CD14-positive monocyte (primary cell): ENCODE measurements around the gene KCNK3. TPM values are rescaled to one million over a fixed set of nuclear protein-coding genes. Genes with fewer than 3 reads are reported as not detected.

Experiments
- DNase-seq, 3 donors: peaks; one replicate each; pipeline ENCODE4 v3.0.0-alpha.2; 2011 to 2022
- H2AFZ ChIP-seq: 2 replicates; pipeline ENCODE4 v1.6.0; 2012; ENCODE audit warnings: mild to moderate bottlenecking, low read depth, low read length, inconsistent platforms; ENCODE audit not compliant: insufficient read depth, poor library complexity, severe bottlenecking
- H3K27ac ChIP-seq, 2 donors: 1 replicate in 1 of 2; 2 replicates in 1 of 2; pipeline ENCODE4 v1.5.1; 2012 to 2013; ENCODE audit warnings: low read length in 2 of 2, control low read depth in 1 of 2, inconsistent platforms in 1 of 2, low read depth in 1 of 2, mild to moderate bottlenecking in 1 of 2
- H3K27me3 ChIP-seq, 2 donors: one replicate each; pipeline versions ENCODE4 v1.6.0 to v1.6.1; 2011 to 2013; ENCODE audit warnings: low read length in 2 of 2; ENCODE audit not compliant: control insufficient read depth in 2 of 2, insufficient read depth in 2 of 2
- H3K36me3 ChIP-seq, 2 donors: replicated peaks in 1 of 2; 1 replicate in 1 of 2; 2 replicates in 1 of 2; pipeline versions ENCODE4 v1.5.1 to v1.6.1; 2012 to 2013; ENCODE audit warnings: low read length in 2 of 2, control low read depth in 1 of 2, inconsistent platforms in 1 of 2, mild to moderate bottlenecking in 1 of 2; ENCODE audit not compliant: insufficient read depth in 2 of 2, control insufficient read depth in 1 of 2
- H3K4me1 ChIP-seq, 2 donors: 1 replicate in 1 of 2; 2 replicates in 1 of 2; pipeline versions ENCODE4 v1.5.1 to v1.6.1; 2012 to 2013; ENCODE audit warnings: low read length in 2 of 2, control low read depth in 1 of 2, inconsistent platforms in 1 of 2, mild to moderate bottlenecking in 1 of 2, moderate library complexity in 1 of 2; ENCODE audit not compliant: insufficient read depth in 2 of 2, control insufficient read depth in 1 of 2
- H3K4me2 ChIP-seq: replicated peaks from 2 replicates; pipeline ENCODE3; 2012; ENCODE audit warnings: low read length, moderate library complexity, mild to moderate bottlenecking; ENCODE audit not compliant: poor library complexity, severe bottlenecking; ENCODE audit errors: extremely low read depth
- H3K4me3 ChIP-seq, 3 experiments: fragments of 200-600 bp in 1 of 3; sonication (generic) in 1 of 3; replicated peaks in 1 of 3; 1 replicate in 2 of 3; 2 replicates in 1 of 3; pipeline ENCODE4 v1.5.1; 2011 to 2013; ENCODE audit warnings: low read length in 3 of 3, mild to moderate bottlenecking in 3 of 3, control low read depth in 2 of 3, low read depth in 2 of 3, inconsistent platforms in 1 of 3, moderate library complexity in 1 of 3
- H3K79me2 ChIP-seq: 2 replicates; pipeline ENCODE4 v1.6.0; 2012; ENCODE audit warnings: mild to moderate bottlenecking, control low read depth, inconsistent platforms, low read length, moderate library complexity; ENCODE audit not compliant: insufficient read depth
- H3K9ac ChIP-seq: 2 replicates; pipeline ENCODE4 v1.6.0; 2017; ENCODE audit warnings: low read length, mild to moderate bottlenecking; ENCODE audit not compliant: insufficient read depth, poor library complexity, severe bottlenecking
- H3K9me3 ChIP-seq, 2 donors: replicated peaks in 1 of 2; 1 replicate in 1 of 2; 2 replicates in 1 of 2; pipeline versions ENCODE4 v1.5.1 to v1.6.1; 2012 to 2013; ENCODE audit warnings: low read length in 2 of 2, control low read depth in 1 of 2; ENCODE audit not compliant: control insufficient read depth in 1 of 2, insufficient read depth in 1 of 2
- H4K20me1 ChIP-seq: 2 replicates; pipeline ENCODE4 v1.6.0; 2012; ENCODE audit warnings: mild to moderate bottlenecking, low read length, control low read depth, moderate library complexity; ENCODE audit not compliant: insufficient read depth
- H3K27ac Mint-ChIP-seq, 7 donors: one replicate each; pipeline ENCODE4 v1.8.0; 2020; ENCODE audit warnings: mild to moderate bottlenecking in 7 of 7, mixed read lengths in 7 of 7, moderate library complexity in 6 of 7, inconsistent platforms in 2 of 7
- H3K27me3 Mint-ChIP-seq, 3 donors: one replicate each; pipeline ENCODE4 v1.8.0; 2021 to 2022; ENCODE audit warnings: low read depth in 3 of 3, mild to moderate bottlenecking in 3 of 3, mixed read lengths in 3 of 3, moderate library complexity in 3 of 3, inconsistent platforms in 1 of 3
- H3K36me3 Mint-ChIP-seq, 2 donors: one replicate each; pipeline ENCODE4 v1.8.0; 2020; ENCODE audit warnings: mixed read lengths in 2 of 2, inconsistent platforms in 1 of 2, mild to moderate bottlenecking in 1 of 2
- H3K4me1 Mint-ChIP-seq: one replicate; pipeline ENCODE4 v1.8.0; 2020; ENCODE audit warnings: mild to moderate bottlenecking, mixed read lengths
- H3K4me3 Mint-ChIP-seq, 2 donors: one replicate each; pipeline ENCODE4 v1.8.0; 2020; ENCODE audit warnings: mild to moderate bottlenecking in 2 of 2, mixed read lengths in 2 of 2, moderate library complexity in 1 of 2
- H3K9me3 Mint-ChIP-seq, 7 donors: one replicate each; pipeline ENCODE4 v1.8.0; 2020 to 2022; ENCODE audit warnings: mixed read lengths in 7 of 7, mild to moderate bottlenecking in 6 of 7, moderate library complexity in 6 of 7, inconsistent platforms in 2 of 7
- CTCF ChIP-seq: fragments of 200-600 bp; IDR thresholded peaks from one replicate; pipeline ENCODE4 v1.8.0; 2022; ENCODE audit warnings: antibody characterized with exemption, mild to moderate bottlenecking
- WGBS: methylation state at CpG from one replicate; pipeline ENCODE4 v1.1.5; 2013; ENCODE audit warnings: missing lambda C conversion rate; ENCODE audit not compliant: insufficient coverage; 5-methylcytosine and 5-hydroxymethylcytosine counted together
- intact Hi-C, 2 donors: fragments of 100-400 bp; cut with micrococcal nuclease; formaldehyde crosslinking; loops; one replicate each; pipeline versions ENCODE4 v1.15.0 to v1.15.1; 2023
- polyA plus RNA-seq, 3 donors: library from polyadenylated mRNA; depleted of rRNA in 1 of 3; unstranded in 2 of 3; stranded (reverse) in 1 of 3; fragments of 300-500 nt in 2 of 3; fragments of >200 nt in 1 of 3; fragmentation: Illumina TruSeq in 2 of 3; gene quantifications; 1 replicate in 2 of 3; 2 replicates in 1 of 3; pipeline ENCODE4 v1.2.3, GENCODE V29; 2012 to 2021

Gene KCNK3
- polyA plus RNA-seq, 3 donors, result not detected

- H3K27ac ChIP-seq, result no peak overlapping the region
- Mint-ChIP-seq H3K4me3 (no peak overlapping the region), H3K36me3 (no peaks in the 10 kb centered on the region), H3K27ac (no peak overlapping the region), H3K9me3 (no peaks in the 10 kb centered on the region), H3K4me1 (no peaks in the 10 kb centered on the region), H3K27me3 (peaks cover 3 to 17% (median 7%) of the 10 kb centered on the region in 3 donors)
- no peaks in the 10 kb centered on the region for H4K20me1 ChIP-seq
- H2AFZ ChIP-seq, result no peak overlapping the region
- no peak for TF ChIP-seq CTCF
- no peaks in the 10 kb centered on the region for H3K79me2 ChIP-seq
- WGBS, result 89% methylated on average over 18 of the region's 19 CpGs
- H3K4me2 ChIP-seq, result no peak overlapping the region
- no peaks in the 10 kb centered on the region for H3K4me1 ChIP-seq
- H3K36me3 ChIP-seq, result no peaks in the 10 kb centered on the region
- no peaks in the 10 kb centered on the region for H3K27me3 ChIP-seq
- no peak overlapping the region for H3K4me3 ChIP-seq
- intact Hi-C loops, result no loop called here
- H3K9me3 ChIP-seq, result no peaks in the 10 kb centered on the region
- DNase-seq, result no peak
- no peak overlapping the region for H3K9ac ChIP-seq
These were observed 17.0 kb downstream of the KCNK3 start for GRCh38 chr2:26709323-26710110.

GRCh38 chr2:26710145-26710544 lies 17.6 kb downstream of the KCNK3 start:
- no peaks in the 10 kb centered on the region for H3K4me1 Mint-ChIP-seq
- intact Hi-C loops, result no loop called here
- Histone ChIP-seq H3K79me2 (no peaks in the 10 kb centered on the region), H3K27ac (no peak overlapping the region), H3K4me3 (no peak overlapping the region), H3K27me3 (no peaks in the 10 kb centered on the region), H4K20me1 (no peaks in the 10 kb centered on the region), H3K4me2 (no peak overlapping the region), H3K9me3 (no peaks in the 10 kb centered on the region), H3K4me1 (no peaks in the 10 kb centered on the region), H3K36me3 (no peaks in the 10 kb centered on the region), H3K9ac (no peak overlapping the region), H2AFZ (no peak overlapping the region)
- peaks cover 3 to 17% (median 7%) of the 10 kb centered on the region in 3 donors for H3K27me3 Mint-ChIP-seq
- WGBS, result 92% methylated on average over 8 of the region's 9 CpGs
- TF ChIP-seq CTCF, result no peak
- H3K9me3 Mint-ChIP-seq, result no peaks in the 10 kb centered on the region
- DNase-seq, result no peak
- no peaks in the 10 kb centered on the region for H3K36me3 Mint-ChIP-seq
- no peak overlapping the region for H3K4me3 Mint-ChIP-seq
- H3K27ac Mint-ChIP-seq, result no peak overlapping the region
